GM12878 (cell line): ENCODE data around the gene TRIM22.
"Not testable (repeated sequence)": the region's sequence is repeated elsewhere in the genome, so short reads cannot be mapped to it uniquely, and the experiment has no call there.

Experiments
- BCL11A ChIP-seq: IDR thresholded peaks from 2 replicates; pipeline ENCODE4 v1.6.1; 2011; ENCODE audit warnings: low read depth, low read length
- CBFB ChIP-seq: IDR thresholded peaks from 2 replicates; pipeline ENCODE4 v1.6.1; 2016; ENCODE audit warnings: antibody characterized with exemption, low read depth
- EGR1 ChIP-seq, 2 experiments: IDR thresholded peaks; 1 replicate in 1 of 2; 2 replicates in 1 of 2; pipeline ENCODE4 v1.6.1; 2011 to 2012; ENCODE audit warnings: low read depth in 2 of 2, low read length in 2 of 2, borderline replicate concordance in 1 of 2, mild to moderate bottlenecking in 1 of 2, moderate library complexity in 1 of 2
- POLR2A ChIP-seq: IDR thresholded peaks from 2 replicates; pipeline ENCODE4 v1.6.1; 2011; ENCODE audit warnings: low read depth, mild to moderate bottlenecking, low read length
- ZZZ3 ChIP-seq: IDR thresholded peaks from 2 replicates; pipeline ENCODE4 v1.6.1; 2011; ENCODE audit warnings: low read depth; ENCODE audit not compliant: control insufficient read depth, insufficient read length
- TF ChIP-seq, protein P1 (sequence below): fragments of 450-650 bp; IDR thresholded peaks from 2 replicates; pipeline ENCODE4 v1.6.1; 2017; ENCODE audit warnings: mild to moderate bottlenecking, moderate library complexity

GRCh38 chr11:5716518-5716917 is 26.9 kb downstream of the TRIM22 start:
- TF ChIP-seq, protein P1, sequence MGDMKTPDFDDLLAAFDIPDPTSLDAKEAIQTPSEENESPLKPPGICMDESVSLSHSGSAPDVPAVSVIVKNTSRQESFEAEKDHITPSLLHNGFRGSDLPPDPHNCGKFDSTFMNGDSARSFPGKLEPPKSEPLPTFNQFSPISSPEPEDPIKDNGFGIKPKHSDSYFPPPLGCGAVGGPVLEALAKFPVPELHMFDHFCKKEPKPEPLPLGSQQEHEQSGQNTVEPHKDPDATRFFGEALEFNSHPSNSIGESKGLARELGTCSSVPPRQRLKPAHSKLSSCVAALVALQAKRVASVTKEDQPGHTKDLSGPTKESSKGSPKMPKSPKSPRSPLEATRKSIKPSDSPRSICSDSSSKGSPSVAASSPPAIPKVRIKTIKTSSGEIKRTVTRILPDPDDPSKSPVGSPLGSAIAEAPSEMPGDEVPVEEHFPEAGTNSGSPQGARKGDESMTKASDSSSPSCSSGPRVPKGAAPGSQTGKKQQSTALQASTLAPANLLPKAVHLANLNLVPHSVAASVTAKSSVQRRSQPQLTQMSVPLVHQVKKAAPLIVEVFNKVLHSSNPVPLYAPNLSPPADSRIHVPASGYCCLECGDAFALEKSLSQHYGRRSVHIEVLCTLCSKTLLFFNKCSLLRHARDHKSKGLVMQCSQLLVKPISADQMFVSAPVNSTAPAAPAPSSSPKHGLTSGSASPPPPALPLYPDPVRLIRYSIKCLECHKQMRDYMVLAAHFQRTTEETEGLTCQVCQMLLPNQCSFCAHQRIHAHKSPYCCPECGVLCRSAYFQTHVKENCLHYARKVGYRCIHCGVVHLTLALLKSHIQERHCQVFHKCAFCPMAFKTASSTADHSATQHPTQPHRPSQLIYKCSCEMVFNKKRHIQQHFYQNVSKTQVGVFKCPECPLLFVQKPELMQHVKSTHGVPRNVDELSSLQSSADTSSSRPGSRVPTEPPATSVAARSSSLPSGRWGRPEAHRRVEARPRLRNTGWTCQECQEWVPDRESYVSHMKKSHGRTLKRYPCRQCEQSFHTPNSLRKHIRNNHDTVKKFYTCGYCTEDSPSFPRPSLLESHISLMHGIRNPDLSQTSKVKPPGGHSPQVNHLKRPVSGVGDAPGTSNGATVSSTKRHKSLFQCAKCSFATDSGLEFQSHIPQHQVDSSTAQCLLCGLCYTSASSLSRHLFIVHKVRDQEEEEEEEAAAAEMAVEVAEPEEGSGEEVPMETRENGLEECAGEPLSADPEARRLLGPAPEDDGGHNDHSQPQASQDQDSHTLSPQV = not testable (repeated sequence)
- TF ChIP-seq POLR2A; ZZZ3; CBFB; BCL11A; EGR1 (IDR thresholded peaks at IDR 0.05; ENCODE audit: borderline replicate concordance in 1 of 2, low read depth in 2 of 2, low read length in 2 of 2): not testable (repeated sequence)
